ENCODE measurements around the gene GPC3. TPM values are rescaled to one million over a fixed set of nuclear protein-coding genes. Genes with fewer than 3 reads are reported as not detected.

The GPC3 gene
- total RNA-seq, 2 experiments from 2014 or later: 0.58 to 0.63 TPM

- no peak for ATAC-seq
- Mint-ChIP-seq H3K36me3 (ENCODE audit: low read depth) (no peaks in the 10 kb centered on the region), H3K27me3 (no peaks in the 10 kb centered on the region), H3K27ac (no peak overlapping the region), H3K9me3 (no peaks in the 10 kb centered on the region), H3K4me1 (ENCODE audit: low read depth) (no peaks in the 10 kb centered on the region), H3K4me3 (no peak overlapping the region)
- intact Hi-C loops (cut with micrococcal nuclease): no loop called here
- no peak for DNase-seq
- CTCF ChIA-PET: interaction anchor here (1.5 kb wide), 1 partner anchor 22 kb away, joined by 7 read pairs; no protein-coding TSS in a partner anchor
- TF ChIP-seq, protein P1, sequence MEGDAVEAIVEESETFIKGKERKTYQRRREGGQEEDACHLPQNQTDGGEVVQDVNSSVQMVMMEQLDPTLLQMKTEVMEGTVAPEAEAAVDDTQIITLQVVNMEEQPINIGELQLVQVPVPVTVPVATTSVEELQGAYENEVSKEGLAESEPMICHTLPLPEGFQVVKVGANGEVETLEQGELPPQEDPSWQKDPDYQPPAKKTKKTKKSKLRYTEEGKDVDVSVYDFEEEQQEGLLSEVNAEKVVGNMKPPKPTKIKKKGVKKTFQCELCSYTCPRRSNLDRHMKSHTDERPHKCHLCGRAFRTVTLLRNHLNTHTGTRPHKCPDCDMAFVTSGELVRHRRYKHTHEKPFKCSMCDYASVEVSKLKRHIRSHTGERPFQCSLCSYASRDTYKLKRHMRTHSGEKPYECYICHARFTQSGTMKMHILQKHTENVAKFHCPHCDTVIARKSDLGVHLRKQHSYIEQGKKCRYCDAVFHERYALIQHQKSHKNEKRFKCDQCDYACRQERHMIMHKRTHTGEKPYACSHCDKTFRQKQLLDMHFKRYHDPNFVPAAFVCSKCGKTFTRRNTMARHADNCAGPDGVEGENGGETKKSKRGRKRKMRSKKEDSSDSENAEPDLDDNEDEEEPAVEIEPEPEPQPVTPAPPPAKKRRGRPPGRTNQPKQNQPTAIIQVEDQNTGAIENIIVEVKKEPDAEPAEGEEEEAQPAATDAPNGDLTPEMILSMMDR (IDR thresholded peaks at IDR 0.05): no peak
- POLR2A ChIA-PET: no interaction called here
Observed at GRCh38 chrX:133648594-133648993, 336.8 kb downstream of the GPC3 start.

DNA sequence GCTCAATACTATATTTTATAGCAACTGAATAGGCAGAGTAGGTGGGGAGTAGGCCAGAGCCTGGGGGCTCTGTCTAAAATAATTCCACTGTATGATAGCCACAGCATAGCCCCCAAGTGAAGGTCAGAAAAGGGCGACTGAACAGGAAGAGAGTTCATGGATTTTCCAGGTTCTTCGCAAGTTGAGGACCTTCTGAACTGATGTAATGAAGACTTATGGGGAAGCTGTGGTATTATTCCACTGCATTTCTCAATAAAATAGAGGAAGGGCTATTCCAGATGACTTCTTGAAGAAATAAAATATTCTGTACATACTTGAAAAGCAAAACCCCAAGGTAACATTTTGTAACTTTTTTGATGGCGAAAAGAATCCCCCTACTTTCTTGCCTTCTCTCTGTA is 338.7 kb downstream of the GPC3 start:
- no peak for DNase-seq
- H3K4me1 Mint-ChIP-seq (ENCODE audit: low read depth): no peaks in the 10 kb centered on the region
- H3K36me3 Mint-ChIP-seq (ENCODE audit: low read depth): no peaks in the 10 kb centered on the region
- intact Hi-C loops (cut with micrococcal nuclease): no loop called here
- ChIA-PET CTCF (no interaction called here), POLR2A (no interaction called here)
- ATAC-seq: no peak
- no peak overlapping the region for H3K4me3 Mint-ChIP-seq
- H3K9me3 Mint-ChIP-seq: no peaks in the 10 kb centered on the region
- H3K27me3 Mint-ChIP-seq: no peaks in the 10 kb centered on the region
- no peak overlapping the region for H3K27ac Mint-ChIP-seq
- TF ChIP-seq, protein P1 (IDR thresholded peaks at IDR 0.05): no peak

GRCh38 chrX:133645977-133646718 is 339.2 kb downstream of the GPC3 start:
- ATAC-seq: no peak
- Mint-ChIP-seq H3K36me3 (ENCODE audit: low read depth) (no peaks in the 10 kb centered on the region), H3K4me1 (ENCODE audit: low read depth) (no peaks in the 10 kb centered on the region), H3K9me3 (no peaks in the 10 kb centered on the region), H3K27ac (no peak overlapping the region), H3K4me3 (no peak overlapping the region), H3K27me3 (no peaks in the 10 kb centered on the region)
- TF ChIP-seq, protein P1 (IDR thresholded peaks at IDR 0.05): no peak
- intact Hi-C loops (cut with micrococcal nuclease): no loop called here
- ChIA-PET CTCF (no interaction called here), POLR2A (no interaction called here)
- no peak for DNase-seq

GRCh38 chrX:133645256-133645655 is 340.1 kb downstream of the GPC3 start:
- Mint-ChIP-seq H3K27ac (no peak overlapping the region), H3K36me3 (ENCODE audit: low read depth) (no peaks in the 10 kb centered on the region), H3K4me1 (ENCODE audit: low read depth) (no peaks in the 10 kb centered on the region), H3K27me3 (no peaks in the 10 kb centered on the region), H3K4me3 (no peak overlapping the region), H3K9me3 (no peaks in the 10 kb centered on the region)
- TF ChIP-seq, protein P1 (IDR thresholded peaks at IDR 0.05): no peak
- ATAC-seq: no peak
- ChIA-PET POLR2A (no interaction called here), CTCF (no interaction called here)
- DNase-seq: no peak
- intact Hi-C loops (cut with micrococcal nuclease): no loop called here

DNA sequence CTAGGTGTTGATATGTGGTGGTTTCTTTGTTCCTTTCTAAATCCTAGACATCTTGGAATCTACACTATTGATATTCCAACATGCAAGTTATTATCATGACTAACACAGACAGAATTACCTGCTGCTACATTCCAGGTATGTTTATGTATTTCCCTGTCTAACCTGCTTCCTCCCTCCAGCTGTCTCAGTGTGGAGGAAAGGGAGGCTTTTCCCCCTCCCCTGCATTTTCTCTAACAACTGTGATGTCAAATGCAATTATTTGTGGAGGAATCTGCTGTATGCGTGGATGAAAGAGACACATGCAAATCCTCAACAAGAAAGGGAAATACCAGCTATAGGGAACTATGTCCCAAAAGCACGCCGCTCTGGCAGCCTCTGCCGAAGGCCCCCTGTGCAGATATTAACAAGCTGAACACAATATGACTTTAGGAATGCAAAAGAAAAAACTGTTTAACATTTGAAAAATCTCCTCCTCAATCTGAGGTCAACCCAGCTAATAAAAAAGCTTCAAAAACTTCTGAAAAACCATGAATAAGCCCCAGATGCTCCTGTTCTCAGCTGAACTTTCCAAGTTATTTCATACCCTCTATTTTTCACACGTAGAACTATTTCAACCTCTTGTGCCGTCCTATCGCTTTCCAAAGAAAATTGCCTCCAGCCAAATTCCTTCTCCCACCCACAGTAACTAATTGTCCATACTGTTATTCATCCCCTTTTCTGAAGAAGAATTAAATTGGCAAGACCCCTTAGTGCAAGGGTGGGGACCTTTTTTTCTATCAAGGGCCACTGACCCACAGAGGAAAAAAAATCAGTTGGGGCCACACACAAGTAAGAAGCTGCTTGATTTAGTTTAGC is 345.0 kb downstream of the GPC3 start:
- H3K9me3 Mint-ChIP-seq: no peaks in the 10 kb centered on the region
- ChIA-PET POLR2A (no interaction called here), CTCF (no interaction called here)
- DNase-seq: no peak
- ATAC-seq: no peak
- no peaks in the 10 kb centered on the region for H3K4me1 Mint-ChIP-seq (ENCODE audit: low read depth)
- TF ChIP-seq, protein P1 (IDR thresholded peaks at IDR 0.05): no peak
- H3K27ac Mint-ChIP-seq: no peak overlapping the region
- intact Hi-C loops (cut with micrococcal nuclease): no loop called here
- no peak overlapping the region for H3K4me3 Mint-ChIP-seq
- H3K36me3 Mint-ChIP-seq (ENCODE audit: low read depth): no peaks in the 10 kb centered on the region
- H3K27me3 Mint-ChIP-seq: no peaks in the 10 kb centered on the region

Data from activated CD8-positive, alpha-beta T cell treated with anti-CD3 and anti-CD28 coated beads for 36 hours (primary cell).